Liver (tissue), 3 donors: Measurements from ENCODE around the gene SBF2.

ENCODE experiments used
- EGR1 ChIP-seq, 2 donors: IDR thresholded peaks; 2 replicates each; pipeline ENCODE4 v1.6.1; 2016 to 2018; ENCODE audit warnings: antibody characterized with exemption in 2 of 2, low read depth in 2 of 2
- FOXA2 ChIP-seq: IDR thresholded peaks from 2 replicates; pipeline ENCODE4 v1.6.1; 2016; ENCODE audit warnings: antibody characterized with exemption
- GABPA ChIP-seq, 2 donors: IDR thresholded peaks in 1 of 2; conservative IDR thresholded peaks in 1 of 2; 2 replicates each; pipeline ENCODE4 v1.6.1; 2016; ENCODE audit warnings: antibody characterized with exemption in 2 of 2, mild to moderate bottlenecking in 1 of 2, moderate library complexity in 1 of 2
- JUND ChIP-seq, 2 donors: IDR thresholded peaks; 2 replicates each; pipeline ENCODE4 v1.6.1; 2016; ENCODE audit warnings: antibody characterized with exemption in 2 of 2
- NR2F2 ChIP-seq: IDR thresholded peaks from 2 replicates; pipeline ENCODE4 v1.6.1; 2016; ENCODE audit warnings: antibody characterized with exemption
- RAD21 ChIP-seq, 2 donors: IDR thresholded peaks; 2 replicates each; pipeline ENCODE4 v1.6.1; 2016; ENCODE audit warnings: antibody characterized with exemption in 2 of 2, mild to moderate bottlenecking in 2 of 2
- RXRA ChIP-seq, 2 donors: IDR thresholded peaks; 2 replicates each; pipeline ENCODE4 v1.6.1; 2017 to 2018; ENCODE audit warnings: antibody characterized with exemption in 2 of 2, mild to moderate bottlenecking in 1 of 2
- SP1 ChIP-seq: IDR thresholded peaks from 2 replicates; pipeline ENCODE4 v1.6.1; 2018; ENCODE audit warnings: antibody characterized with exemption, mild to moderate bottlenecking
- TAF1 ChIP-seq: conservative IDR thresholded peaks from 2 replicates; pipeline ENCODE4 v1.6.1; 2016; ENCODE audit warnings: antibody characterized with exemption, mild to moderate bottlenecking
- YY1 ChIP-seq: IDR thresholded peaks from 2 replicates; pipeline ENCODE4 v1.6.1; 2016; ENCODE audit warnings: antibody characterized with exemption, mild to moderate bottlenecking
- TF ChIP-seq, protein P1 (sequence below): fragments of 150-350 bp; IDR thresholded peaks from 2 replicates; pipeline ENCODE4 v1.5.1; 2017; ENCODE audit warnings: improper control_type of control experiment, low read depth, low read length; ENCODE audit not compliant: missing input control
- TF ChIP-seq, protein P2 (sequence below): IDR thresholded peaks from 2 replicates; pipeline ENCODE4 v1.6.1; 2016; ENCODE audit warnings: antibody characterized with exemption
- TF ChIP-seq, protein P3 (sequence below): IDR thresholded peaks from 2 replicates; pipeline ENCODE4 v1.6.1; 2016; ENCODE audit warnings: antibody characterized with exemption
- TF ChIP-seq, protein P4 (sequence below): IDR thresholded peaks from 2 replicates; pipeline ENCODE4 v1.6.1; 2016; ENCODE audit warnings: antibody characterized with exemption, mild to moderate bottlenecking
- donor health status: healthy.
- donor health status: healthy.

DNA sequence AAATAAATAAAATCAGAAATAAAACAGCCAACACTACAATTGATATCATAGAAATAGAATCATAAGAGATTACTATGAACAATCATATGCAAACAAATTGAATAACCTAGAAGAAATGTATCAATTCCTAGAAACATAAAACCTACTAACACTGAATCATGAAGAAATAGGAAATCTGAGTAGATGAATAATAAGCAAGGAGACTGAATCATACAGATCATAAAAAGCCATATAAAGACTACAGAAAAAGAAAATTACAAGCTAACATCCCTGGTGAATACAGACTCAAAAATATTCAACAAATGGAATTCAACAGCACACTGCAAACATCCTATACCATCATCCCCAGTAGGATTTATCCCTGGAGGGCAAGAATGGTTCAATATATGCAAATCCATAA lies 135.6 kb downstream of the SBF2 start:
- TF ChIP-seq, protein P1, sequence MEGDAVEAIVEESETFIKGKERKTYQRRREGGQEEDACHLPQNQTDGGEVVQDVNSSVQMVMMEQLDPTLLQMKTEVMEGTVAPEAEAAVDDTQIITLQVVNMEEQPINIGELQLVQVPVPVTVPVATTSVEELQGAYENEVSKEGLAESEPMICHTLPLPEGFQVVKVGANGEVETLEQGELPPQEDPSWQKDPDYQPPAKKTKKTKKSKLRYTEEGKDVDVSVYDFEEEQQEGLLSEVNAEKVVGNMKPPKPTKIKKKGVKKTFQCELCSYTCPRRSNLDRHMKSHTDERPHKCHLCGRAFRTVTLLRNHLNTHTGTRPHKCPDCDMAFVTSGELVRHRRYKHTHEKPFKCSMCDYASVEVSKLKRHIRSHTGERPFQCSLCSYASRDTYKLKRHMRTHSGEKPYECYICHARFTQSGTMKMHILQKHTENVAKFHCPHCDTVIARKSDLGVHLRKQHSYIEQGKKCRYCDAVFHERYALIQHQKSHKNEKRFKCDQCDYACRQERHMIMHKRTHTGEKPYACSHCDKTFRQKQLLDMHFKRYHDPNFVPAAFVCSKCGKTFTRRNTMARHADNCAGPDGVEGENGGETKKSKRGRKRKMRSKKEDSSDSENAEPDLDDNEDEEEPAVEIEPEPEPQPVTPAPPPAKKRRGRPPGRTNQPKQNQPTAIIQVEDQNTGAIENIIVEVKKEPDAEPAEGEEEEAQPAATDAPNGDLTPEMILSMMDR = no peak
- TF ChIP-seq RXRA (IDR thresholded peaks at IDR 0.05) (no peak), JUND (IDR thresholded peaks at IDR 0.05) (no peak), YY1 (no peak), GABPA (IDR thresholded peaks at IDR 0.05 in 1 of 2, conservative IDR thresholded peaks at IDR 0.05 in 1 of 2) (no peak), RAD21 (IDR thresholded peaks at IDR 0.05) (no peak), FOXA2 (no peak), EGR1 (IDR thresholded peaks at IDR 0.05; ENCODE audit: low read depth in 2 of 2) (no peak), TAF1 (no peak), SP1 (no peak), NR2F2 (no peak)
- TF ChIP-seq, protein P2, sequence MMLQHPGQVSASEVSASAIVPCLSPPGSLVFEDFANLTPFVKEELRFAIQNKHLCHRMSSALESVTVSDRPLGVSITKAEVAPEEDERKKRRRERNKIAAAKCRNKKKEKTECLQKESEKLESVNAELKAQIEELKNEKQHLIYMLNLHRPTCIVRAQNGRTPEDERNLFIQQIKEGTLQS = no peak
- TF ChIP-seq, protein P3, sequence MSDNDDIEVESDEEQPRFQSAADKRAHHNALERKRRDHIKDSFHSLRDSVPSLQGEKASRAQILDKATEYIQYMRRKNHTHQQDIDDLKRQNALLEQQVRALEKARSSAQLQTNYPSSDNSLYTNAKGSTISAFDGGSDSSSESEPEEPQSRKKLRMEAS = no peak
- TF ChIP-seq, protein P4, sequence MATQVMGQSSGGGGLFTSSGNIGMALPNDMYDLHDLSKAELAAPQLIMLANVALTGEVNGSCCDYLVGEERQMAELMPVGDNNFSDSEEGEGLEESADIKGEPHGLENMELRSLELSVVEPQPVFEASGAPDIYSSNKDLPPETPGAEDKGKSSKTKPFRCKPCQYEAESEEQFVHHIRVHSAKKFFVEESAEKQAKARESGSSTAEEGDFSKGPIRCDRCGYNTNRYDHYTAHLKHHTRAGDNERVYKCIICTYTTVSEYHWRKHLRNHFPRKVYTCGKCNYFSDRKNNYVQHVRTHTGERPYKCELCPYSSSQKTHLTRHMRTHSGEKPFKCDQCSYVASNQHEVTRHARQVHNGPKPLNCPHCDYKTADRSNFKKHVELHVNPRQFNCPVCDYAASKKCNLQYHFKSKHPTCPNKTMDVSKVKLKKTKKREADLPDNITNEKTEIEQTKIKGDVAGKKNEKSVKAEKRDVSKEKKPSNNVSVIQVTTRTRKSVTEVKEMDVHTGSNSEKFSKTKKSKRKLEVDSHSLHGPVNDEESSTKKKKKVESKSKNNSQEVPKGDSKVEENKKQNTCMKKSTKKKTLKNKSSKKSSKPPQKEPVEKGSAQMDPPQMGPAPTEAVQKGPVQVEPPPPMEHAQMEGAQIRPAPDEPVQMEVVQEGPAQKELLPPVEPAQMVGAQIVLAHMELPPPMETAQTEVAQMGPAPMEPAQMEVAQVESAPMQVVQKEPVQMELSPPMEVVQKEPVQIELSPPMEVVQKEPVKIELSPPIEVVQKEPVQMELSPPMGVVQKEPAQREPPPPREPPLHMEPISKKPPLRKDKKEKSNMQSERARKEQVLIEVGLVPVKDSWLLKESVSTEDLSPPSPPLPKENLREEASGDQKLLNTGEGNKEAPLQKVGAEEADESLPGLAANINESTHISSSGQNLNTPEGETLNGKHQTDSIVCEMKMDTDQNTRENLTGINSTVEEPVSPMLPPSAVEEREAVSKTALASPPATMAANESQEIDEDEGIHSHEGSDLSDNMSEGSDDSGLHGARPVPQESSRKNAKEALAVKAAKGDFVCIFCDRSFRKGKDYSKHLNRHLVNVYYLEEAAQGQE = no peak
